NCI-H1417 (cell line): ENCODE results near the gene FHIP1A.

Source experiments
- DNase-seq, 3 experiments: peaks; one replicate each; lab custom pipeline; 2025; lab: John Stamatoyannopoulos, UW

FHIP1A gene

GRCh38 chr4:151417766-151418376, 8.9 kb downstream of the FHIP1A start:
- DNase-seq: no peak

- DNase-seq: no peak
Observed at GRCh38 chr4:151418385-151418784, 9.4 kb downstream of the FHIP1A start.

- no peak for DNase-seq
Observed at GRCh38 chr4:151418856-151419255, 9.9 kb downstream of the FHIP1A start.

- DNase-seq: no peak
Observed at GRCh38 chr4:151420250-151420807, 11.4 kb downstream of the FHIP1A start.

- no peak for DNase-seq
Observed at GRCh38 chr4:151422854-151423253, 13.9 kb downstream of the FHIP1A start.

- DNase-seq: peak in 1 of 3 experiments; percentile 2
Observed at GRCh38 chr4:151426513-151426912, 17.5 kb downstream of the FHIP1A start.

- no peak for DNase-seq
Observed at GRCh38 chr4:151427266-151427665, 18.3 kb downstream of the FHIP1A start.

- no peak for DNase-seq
Observed at GRCh38 chr4:151428346-151428745, 19.4 kb downstream of the FHIP1A start.

GRCh38 chr4:151429957-151430570, 21.1 kb downstream of the FHIP1A start:
- no peak for DNase-seq

GRCh38 chr4:151430740-151431457, 21.9 kb downstream of the FHIP1A start:
- DNase-seq: no peak

- no peak for DNase-seq
Observed at GRCh38 chr4:151431728-151432127, 22.8 kb downstream of the FHIP1A start.

- DNase-seq: no peak
Observed at GRCh38 chr4:151432654-151433053, 23.7 kb downstream of the FHIP1A start.

GRCh38 chr4:151434183-151434860, 25.3 kb downstream of the FHIP1A start:
- DNase-seq: no peak

- DNase-seq: no peak
Observed at GRCh38 chr4:151436093-151436518, 27.1 kb downstream of the FHIP1A start.

GRCh38 chr4:151437505-151437904, 28.5 kb downstream of the FHIP1A start:
- DNase-seq: no peak

GRCh38 chr4:151438154-151438553, 29.2 kb downstream of the FHIP1A start:
- DNase-seq: no peak

- no peak for DNase-seq
Observed at GRCh38 chr4:151439320-151439719, 30.3 kb downstream of the FHIP1A start.

GRCh38 chr4:151442002-151442401, 33.0 kb downstream of the FHIP1A start:
- peak in 1 of 3 experiments; percentile 6 for DNase-seq

- DNase-seq: no peak
Observed at GRCh38 chr4:151443247-151443646, 34.3 kb downstream of the FHIP1A start.

GRCh38 chr4:151443752-151444151, 34.8 kb downstream of the FHIP1A start:
- DNase-seq: no peak

- no peak for DNase-seq
Observed at GRCh38 chr4:151446208-151446607, 37.2 kb downstream of the FHIP1A start.

- no peak for DNase-seq
Observed at GRCh38 chr4:151454513-151454912, 45.5 kb downstream of the FHIP1A start.
